GM21737 (cell line): ENCODE data around the gene TBC1D14.
"Not testable (repeated sequence)": the region's sequence is repeated elsewhere in the genome, so short reads cannot be mapped to it uniquely, and the experiment has no call there.

Source experiments
- ATAC-seq: cut with Tn5 transposase; IDR thresholded peaks from one replicate; pipeline ENCODE4 v1.9.1; 2021; ENCODE audit warnings: mild to moderate bottlenecking, moderate library complexity; ENCODE audit not compliant: unreplicated experiment

Gene TBC1D14

DNA sequence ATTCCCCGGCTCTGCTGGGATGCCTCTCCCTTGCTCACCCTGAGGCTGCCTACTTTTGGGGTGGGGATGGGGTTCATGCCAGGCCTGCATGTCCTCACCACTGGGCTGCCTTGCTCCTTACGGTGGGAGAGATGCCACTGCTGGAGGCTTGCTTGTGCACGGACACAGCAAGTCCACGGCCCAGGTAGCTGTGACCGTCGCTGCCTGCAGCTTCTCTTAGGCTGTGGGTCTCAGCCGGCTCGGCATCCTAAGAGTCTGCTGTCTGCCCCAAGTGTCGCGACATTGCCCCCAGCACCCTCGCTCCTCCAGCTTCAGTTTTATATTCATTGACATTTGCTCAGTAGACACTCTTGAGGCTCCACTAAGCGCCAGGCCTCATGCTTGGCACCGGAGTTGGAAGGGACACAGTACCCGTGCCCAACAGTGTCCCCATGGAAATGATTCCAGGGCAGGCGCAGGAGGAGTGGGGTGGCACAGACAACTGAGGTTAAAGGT lies 58.3 kb downstream of the TBC1D14 start:
- ATAC-seq = no peak

DNA sequence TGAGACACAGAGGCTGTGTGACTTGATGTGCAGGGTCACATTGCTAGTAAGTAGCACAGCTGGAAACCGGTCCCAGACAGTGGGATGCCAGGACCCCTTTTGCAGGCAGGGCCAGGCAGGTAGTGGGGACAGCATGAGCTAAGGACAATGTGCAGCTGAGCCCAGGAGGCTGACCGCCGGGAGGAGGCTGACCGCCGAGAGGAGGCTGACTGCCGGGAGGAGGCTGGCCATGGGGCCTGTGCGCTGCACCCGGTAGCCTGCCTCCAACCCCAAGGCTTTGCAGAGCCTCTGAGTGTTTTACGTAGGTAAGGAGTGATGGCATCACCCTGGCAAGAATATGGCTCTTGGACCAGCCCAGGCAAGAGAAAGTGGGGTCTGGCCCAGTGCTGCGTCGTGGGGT lies 58.9 kb downstream of the TBC1D14 start:
- ATAC-seq = no peak

DNA sequence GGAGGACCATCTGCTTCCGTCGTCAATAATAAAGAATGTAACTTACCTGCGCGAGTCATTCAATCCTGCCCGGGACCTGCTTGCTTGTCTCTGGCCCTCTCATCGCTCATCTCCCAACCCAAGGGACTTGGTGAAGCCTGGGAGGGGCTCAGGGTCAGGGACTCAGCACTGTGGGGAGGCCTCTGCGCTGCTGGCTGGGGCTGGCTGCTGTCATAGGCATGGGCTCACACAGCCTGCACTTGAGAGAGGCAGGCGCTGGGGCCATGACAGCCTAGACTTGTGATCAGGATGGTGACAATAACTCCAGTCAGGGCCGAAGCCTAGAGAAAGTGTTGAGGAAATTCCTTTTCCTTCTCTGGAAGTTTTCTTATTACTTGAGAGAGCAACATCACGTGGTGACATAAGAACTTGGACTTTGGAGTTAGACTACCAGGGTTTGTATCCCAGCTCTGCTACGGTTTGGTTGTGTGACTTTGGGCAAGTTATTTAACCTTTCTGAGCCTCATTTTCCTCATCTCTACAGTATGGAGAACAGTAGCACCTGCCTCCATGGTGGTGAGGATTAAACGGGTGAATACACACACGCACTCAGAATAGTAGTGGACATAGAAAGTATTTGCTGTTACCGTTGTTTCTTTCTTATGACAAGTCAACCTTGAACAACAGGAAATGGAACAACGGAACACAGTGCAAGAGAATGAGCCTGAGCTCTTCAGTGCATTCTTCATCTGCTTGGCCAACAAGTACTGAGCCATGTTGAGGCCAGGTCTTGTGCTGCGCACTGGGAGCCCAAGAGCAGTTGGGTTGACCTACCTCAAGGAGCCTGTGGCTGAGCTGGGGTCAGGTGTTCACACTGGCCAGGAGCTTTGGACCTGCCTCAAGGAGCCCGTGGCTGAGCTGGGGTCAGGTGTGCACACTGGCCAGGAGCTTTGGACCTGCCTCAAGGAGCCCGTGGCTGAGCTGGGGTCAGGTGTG lies 60.5 kb downstream of the TBC1D14 start:
- ATAC-seq = peak; percentile 58

DNA sequence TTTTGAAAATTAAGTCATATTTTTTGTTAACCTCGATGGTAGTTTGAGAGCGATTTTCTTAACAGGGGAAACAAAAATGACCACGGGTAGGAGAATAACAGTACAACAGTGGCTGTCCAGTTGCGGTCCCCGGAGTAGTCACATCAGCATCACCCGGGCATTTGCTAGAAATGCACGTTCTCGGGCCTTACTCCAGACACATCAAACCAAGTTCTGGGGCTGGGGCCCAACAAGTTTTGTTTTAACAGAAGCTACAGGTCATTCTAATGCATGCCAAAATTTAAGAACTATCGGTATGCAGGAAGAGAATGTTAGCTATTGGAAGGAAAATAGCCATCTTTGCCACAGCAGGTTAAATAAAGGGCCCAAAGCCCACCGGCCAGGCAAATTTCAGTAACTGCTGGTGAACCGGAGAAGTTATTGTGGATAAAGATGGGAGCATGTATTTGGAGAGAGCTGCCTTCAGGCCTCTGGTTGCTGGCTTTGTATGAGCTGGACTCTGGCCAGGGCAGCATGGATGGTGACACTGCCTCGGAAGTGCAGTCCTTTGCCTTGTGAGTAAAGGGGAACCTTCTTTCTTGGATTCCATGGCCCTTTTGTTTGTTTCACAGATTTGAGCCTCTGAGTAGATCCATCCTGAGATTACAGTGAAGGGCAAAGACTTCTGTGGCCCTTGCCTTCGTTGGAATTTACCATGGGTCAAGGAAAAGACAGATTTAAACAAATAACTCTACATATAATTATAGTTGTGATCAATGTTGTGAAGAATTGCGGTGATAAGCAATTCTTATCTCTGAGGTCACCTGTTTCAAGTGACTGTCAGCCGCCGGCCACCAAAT lies 62.1 kb downstream of the TBC1D14 start:
- ATAC-seq = no peak

DNA sequence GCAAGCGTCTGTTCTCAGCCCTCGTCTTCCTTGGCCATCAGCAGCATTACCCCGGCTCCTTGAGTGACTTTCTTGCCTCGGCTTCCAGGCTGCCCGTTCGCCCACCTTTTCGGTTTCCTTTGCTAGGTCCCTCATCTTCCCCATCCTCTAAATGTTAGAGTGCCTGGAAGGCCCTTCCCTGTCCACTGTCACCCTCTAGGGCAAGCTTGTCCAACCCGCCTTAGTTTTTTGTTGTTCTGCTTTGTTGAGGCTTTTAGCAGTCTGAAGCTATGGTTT lies 62.7 kb downstream of the TBC1D14 start:
- ATAC-seq = no peak

DNA sequence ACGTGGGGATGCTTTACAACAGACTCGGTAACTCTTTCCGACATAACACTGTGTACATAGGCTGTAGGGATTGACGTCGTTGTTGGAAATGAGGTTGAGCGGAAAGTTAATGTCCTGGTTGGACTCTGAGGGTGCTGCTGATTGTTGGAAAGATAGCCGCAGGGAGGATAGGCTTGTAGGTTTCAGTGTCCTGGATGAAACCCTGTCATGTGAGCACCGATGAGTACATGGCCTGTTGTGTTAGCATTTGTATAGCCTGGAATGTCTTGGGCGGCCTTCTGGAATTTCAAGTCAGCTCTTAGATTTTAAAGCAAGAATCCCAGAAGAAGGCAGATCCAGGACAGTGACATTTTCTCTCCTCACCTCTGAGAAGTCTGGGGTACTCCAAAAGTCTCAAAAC lies 63.3 kb downstream of the TBC1D14 start:
- no peak for ATAC-seq

DNA sequence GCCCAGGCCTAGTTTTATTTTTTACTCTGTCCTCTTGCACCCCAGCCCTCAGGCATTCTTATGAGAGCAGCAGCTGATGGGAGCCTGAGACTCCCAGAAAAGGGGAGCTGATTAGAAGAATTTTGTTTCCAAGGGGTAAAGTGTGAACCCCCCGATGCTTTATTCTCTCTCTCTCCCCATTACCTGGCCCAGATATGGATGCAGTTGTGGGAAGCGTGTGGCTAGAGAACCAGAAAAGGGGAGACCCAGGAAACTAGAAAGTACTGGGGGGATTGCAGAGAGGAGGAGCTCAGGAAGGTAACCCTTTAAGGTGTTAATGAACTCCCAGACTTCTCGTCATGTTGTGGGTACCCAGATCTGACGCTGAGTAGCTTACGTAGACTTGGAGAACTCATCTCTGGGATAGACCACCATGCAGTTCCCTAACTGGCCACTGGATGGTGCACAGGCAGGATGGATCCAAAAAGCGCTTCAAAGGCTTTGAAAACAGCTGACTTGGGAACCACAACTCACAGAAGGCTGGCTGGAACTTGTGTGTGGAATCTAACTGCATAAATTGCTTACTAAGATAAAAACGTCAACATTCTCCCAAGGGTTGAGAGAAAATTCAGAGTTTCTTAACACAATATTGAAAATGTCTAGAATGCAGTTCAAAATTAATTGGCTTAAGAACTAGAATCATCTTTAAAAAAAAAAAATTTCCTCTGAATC lies 64.7 kb downstream of the TBC1D14 start:
- no peak for ATAC-seq

DNA sequence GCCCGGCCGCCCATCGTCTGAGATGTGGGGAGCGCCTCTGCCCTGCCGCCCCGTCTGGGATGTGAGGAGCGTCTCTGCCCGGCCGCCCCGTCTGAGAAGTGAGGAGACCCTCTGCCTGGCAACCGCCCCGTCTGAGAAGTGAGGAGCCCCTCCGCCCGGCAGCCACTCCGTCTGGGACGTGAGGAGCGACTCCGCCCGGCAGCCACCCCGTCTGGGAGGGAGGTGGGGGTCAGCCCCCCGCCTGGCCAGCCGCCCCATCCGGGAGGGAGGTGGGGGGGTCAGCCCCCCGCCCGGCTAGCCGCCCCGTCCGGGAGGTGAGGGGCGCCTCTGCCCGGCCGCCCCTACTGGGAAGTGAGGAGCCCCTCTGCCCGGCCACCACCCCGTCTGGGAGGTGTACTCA lies 68.2 kb downstream of the TBC1D14 start:
- not testable (repeated sequence) for ATAC-seq

DNA sequence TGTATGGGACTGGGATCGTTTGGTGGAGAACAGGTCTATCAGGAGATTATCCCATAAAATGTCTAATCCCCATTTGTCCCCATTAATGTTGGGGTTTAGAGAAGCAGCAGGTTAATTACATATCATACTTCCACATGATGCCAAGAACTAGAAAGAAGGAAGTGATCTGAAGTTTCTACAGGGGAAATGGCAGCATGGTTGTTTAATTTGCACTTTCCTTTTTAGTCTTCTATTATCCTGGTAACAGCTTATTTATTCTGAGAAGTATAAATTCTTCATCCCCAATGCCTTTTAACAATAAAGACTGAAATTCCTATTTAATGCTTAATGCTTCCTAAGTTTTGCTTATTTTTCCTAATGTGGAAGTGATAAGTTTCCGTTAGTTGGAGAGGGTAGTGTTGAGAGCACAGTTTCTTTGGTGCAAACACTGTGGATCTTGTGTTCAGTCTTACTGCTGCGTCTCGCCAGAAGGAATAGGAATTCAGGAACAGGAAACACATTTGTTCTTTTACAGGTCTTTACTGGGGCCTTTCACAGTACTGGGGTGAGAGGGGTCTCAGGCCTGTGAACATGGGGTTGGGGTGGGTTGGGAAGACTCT lies 74.0 kb downstream of the TBC1D14 start:
- no peak for ATAC-seq

DNA sequence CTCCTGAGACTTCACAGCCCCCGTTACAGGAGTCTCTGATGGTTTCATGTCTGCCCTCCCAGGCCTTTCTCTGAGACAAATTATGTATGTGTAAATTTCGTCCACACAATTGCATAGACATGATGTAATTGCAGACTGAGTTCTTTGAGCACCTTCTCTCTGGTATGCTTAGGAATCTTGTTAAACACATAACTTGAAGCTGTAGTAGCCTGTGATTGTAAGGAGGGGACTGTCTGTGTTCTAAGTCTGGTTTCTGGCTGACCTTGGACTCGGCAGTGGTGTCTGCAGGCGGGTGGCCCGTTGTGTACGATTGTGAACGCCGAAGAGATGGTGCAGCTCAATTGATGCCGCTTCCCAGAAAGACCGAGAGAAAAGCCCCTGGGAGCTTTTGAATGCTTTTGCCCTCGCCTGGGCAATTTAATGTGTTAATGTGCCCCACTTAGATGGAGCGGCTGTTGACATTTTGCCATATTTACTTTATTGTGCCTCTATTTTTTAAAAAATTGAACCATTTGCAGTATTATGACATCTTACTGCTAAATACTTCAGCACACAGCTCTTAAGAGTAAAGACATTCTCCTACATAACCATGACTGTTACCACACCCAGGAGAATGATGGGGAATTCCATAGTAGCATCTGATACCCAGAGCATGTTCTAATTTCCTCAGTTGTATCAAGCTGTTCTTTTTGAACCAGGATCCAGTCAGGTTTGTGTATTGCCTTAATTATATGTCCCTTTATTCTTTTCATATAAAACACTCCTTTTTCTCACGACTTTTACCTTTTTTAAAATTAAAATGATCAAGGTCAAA lies 75.2 kb downstream of the TBC1D14 start:
- no peak for ATAC-seq

DNA sequence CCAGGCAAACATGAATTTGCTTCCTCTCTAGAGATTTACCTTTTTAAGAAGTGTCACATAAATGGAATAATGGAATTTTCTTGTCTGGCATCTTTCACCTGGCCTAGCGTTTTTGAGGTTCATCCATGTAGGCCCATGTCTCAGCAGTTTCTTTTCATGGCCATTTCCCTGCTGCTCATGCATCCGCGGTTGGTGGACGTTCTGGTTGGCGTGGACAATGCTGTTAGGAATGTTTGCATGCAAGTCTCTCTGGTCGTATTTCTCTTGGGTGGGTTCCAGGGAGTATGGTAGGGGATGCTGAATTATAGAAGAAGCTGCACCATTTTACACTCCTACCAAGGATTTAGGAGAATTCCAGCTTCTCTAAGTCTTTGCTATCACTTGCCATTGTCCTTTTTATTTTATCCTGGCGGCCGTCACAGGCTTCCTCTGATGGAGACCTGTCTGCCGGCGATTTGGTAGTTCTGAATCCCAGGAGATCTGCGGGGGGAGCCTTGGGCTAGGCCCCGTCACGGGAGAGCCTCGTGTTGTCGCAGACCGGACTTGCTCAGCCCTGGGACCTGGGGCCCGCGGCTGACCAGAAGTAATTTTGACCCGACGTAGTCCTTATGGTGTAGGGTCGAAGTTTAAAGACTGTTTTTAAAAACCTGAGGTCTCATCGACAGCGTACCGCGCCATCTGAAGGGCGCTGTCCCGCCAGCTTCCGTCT lies 76.6 kb downstream of the TBC1D14 start:
- ATAC-seq = peak; percentile 16

DNA sequence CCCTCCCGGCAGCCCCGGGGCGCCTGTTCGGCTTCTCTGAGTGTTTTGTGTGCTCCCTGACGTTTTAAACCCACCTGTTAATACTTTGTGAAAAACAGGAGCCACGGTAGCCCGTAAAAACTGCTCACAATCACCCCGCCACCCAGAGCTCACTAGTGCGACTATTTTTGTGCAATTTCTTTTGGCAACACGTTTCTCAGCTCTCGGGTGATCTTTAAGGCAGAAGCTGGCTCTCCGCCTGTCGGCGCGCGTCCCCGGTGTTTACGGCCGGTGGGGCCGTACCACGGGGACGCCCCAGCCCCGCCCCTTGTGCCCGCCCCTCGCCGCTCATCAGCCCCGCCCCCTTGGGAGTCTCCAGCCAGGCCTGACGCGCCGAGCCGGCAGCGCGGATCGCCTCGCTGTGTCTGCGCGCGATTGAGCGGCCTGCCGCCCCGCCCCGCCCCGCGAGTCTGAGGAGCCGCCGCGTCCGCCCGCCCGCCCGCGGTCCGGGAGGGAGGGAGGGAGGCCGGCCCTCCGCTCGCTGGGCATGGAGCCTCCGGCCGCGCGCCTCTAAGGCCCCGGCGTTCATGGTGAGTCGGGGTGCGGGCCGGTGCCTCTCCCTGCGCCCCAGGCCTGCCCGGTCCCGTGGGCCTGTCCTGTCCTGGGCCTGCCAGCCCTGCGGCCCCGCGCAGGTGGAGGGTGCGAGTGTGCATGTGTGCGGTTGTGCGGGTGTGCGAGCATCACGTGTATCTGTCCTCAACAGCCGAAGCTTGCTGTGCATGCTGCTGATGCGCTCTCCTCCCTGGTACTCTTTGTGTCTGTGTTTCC lies 77.4 kb downstream of the TBC1D14 start:
- peak; percentile 79 for ATAC-seq

DNA sequence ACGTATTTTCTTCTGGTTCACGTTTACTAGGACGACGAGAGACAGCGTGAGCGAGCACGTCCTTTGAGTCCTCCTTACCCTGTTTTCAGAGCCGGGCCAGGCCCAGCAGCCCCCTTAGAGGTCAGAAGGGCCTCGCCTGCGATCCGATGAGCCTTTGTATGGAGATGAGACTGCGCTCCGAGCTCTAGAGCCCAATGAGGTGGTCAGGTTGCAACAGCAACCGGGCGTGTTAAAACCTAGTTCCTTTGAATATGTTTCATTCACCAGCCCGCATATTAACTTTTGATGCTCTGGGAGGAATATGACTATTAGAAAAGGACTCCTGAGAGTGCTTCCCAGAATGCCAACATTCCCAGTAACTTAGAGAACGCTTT lies 77.9 kb downstream of the TBC1D14 start:
- ATAC-seq = no peak

DNA sequence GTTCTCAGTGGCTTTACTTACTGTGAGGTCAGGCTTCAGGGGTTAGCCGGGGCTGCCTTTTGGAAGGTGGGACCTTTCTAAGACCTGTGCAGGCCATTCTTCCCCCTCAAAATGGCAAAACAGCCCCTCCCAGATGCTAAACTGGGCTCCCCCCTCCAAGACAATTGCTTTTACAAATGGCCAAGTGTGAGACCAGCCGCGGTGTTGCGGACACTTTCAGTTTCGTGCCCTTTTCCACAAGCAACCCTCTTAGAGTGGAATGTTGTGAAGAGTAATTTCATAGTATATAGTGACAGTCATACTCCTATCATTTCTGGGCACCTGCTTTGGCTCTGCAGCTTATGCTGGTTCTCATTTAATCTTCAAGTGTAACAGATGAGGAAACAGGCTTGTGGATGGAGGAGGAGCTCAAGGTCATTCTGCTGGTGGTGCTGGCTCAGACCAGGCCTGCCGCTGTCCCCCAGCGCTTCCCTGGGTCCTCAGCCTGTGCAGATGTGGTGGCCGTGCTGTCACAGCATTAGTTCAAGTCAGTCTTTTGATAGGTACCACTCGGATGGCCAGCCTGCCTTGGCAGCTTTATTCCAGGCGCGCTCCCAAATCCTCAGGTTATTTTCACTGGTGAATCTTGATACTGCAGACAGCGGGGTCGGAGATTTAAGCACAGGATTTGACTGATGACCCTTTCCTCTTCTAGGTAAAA lies 78.5 kb downstream of the TBC1D14 start:
- no peak for ATAC-seq

DNA sequence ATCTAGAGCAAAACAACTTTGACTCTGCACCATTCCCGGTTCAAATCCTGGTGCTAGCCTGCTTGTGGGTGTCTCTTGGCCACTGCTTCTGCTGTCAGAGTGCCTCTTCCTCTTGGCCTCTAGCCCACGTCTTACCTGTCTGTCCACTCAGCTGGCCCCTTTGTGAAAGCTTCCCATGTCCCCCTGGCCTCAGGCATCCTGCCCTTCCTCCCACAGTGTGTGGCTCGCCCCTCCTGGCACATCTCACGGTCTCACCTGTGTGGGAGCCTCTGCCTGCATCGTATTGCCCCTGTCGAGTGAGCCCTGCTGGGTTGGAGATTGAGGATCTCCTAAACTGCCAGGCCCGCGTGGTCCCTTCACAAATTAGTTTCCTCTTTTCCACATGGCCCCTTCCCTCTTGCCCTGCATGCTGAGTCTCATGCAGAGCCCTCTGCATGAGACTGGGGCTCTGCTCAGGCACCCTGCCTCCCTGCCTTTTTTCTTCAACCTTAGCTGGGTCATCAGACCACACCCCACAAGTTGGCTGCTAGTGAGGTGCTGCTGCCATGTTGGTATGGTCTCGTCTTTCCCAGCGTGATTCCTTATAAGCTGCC lies 79.8 kb downstream of the TBC1D14 start:
- no peak for ATAC-seq

DNA sequence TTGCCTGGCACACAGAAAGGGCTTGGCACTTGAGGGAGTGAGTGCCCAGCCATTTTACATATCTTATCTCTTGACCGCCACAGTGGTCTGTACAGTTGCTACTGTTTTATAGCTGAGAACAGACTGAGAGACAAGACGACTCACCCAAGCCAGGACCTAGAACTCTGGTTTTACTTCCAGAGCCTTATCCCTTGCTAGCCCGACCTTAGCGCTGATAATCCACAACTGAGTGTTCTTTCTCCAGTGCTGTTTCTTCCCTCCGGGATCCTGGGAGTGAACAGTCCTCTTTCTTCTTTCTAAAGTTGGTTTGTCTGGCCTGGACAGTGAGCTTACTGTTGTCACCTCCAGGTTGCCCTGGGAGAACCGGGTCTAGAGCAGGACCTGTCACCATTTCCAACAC lies 81.0 kb downstream of the TBC1D14 start:
- no peak for ATAC-seq

DNA sequence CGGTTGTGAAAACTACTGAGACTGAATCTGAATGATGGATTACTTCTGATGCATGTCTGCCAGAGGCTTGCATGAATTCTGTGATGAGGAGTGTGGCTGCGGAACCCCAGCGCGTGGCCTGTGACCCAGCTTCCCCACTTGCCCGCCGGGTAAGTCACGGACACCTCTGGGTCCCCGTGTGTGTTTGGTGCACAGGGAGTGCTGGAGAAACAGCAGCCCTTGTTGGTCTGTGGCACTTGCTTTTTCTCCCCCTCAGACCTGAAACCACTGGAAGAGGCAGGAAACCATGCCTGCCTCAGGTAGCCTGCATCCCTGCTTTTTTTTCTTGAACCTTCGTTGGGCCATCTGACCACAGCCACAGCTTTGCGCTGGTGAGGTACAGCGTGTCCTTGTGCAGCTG lies 81.6 kb downstream of the TBC1D14 start:
- ATAC-seq = no peak
